Measurements from ENCODE around the gene CDK5RAP2.

GRCh38 chr9:120421977-120422376 is 158.0 kb downstream of the CDK5RAP2 start:
- TF ChIP-seq CTCF (IDR thresholded peaks at IDR 0.05), result no peak
- no peak for TF ChIP-seq POLR2AphosphoS5 (IDR thresholded peaks at IDR 0.05; ENCODE audit: insufficient read depth in 1 of 2, low read depth in 1 of 2)

Data from vagina (tissue), 2 donors.